ENCODE data around the gene LRP8. TPM values are rescaled to one million over a fixed set of nuclear protein-coding genes. Genes with fewer than 3 reads are reported as not detected.

The LRP8 gene
- total RNA-seq, 1 experiment from 2014 or later: 28.6 TPM

GRCh38 chr1:53264048-53264447, 63.8 kb downstream of the LRP8 start:
- ATAC-seq (no peak), DNase-seq (ENCODE audit: low read depth, low spot score) (no peak)
- Histone ChIP-seq H3K36me3 (ENCODE audit: control insufficient read depth, insufficient read depth, low read length) (no peaks in the 10 kb centered on the region), H3K4me1 (ENCODE audit: control insufficient read depth, insufficient read depth, low read length) (no peaks in the 10 kb centered on the region), H3K4me3 (ENCODE audit: low read depth in 2 of 2, low read length in 2 of 2) (no peak overlapping the region), H3K27ac (ENCODE audit: low read length) (no peak overlapping the region), H3K27me3 (ENCODE audit: control insufficient read depth, insufficient read depth, low read length) (no peaks in the 10 kb centered on the region), H3K9me3 (ENCODE audit: control insufficient read depth, insufficient read depth, low read depth, low read length) (no peaks in the 10 kb centered on the region)
- ChIA-PET POLR2A (no interaction called here), CTCF (no interaction called here)
- TF ChIP-seq, protein P1, sequence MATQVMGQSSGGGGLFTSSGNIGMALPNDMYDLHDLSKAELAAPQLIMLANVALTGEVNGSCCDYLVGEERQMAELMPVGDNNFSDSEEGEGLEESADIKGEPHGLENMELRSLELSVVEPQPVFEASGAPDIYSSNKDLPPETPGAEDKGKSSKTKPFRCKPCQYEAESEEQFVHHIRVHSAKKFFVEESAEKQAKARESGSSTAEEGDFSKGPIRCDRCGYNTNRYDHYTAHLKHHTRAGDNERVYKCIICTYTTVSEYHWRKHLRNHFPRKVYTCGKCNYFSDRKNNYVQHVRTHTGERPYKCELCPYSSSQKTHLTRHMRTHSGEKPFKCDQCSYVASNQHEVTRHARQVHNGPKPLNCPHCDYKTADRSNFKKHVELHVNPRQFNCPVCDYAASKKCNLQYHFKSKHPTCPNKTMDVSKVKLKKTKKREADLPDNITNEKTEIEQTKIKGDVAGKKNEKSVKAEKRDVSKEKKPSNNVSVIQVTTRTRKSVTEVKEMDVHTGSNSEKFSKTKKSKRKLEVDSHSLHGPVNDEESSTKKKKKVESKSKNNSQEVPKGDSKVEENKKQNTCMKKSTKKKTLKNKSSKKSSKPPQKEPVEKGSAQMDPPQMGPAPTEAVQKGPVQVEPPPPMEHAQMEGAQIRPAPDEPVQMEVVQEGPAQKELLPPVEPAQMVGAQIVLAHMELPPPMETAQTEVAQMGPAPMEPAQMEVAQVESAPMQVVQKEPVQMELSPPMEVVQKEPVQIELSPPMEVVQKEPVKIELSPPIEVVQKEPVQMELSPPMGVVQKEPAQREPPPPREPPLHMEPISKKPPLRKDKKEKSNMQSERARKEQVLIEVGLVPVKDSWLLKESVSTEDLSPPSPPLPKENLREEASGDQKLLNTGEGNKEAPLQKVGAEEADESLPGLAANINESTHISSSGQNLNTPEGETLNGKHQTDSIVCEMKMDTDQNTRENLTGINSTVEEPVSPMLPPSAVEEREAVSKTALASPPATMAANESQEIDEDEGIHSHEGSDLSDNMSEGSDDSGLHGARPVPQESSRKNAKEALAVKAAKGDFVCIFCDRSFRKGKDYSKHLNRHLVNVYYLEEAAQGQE (IDR thresholded peaks at IDR 0.05; ENCODE audit: insufficient read depth in 1 of 2, low read depth in 2 of 2, low read length in 1 of 2): no peak
- TF ChIP-seq POLR2AphosphoS5 (IDR thresholded peaks at IDR 0.05; ENCODE audit: low read depth, low read length) (no peak), TCF7L2 (IDR thresholded peaks at IDR 0.05; ENCODE audit: low read depth, low read length) (no peak), SIN3A (IDR thresholded peaks at IDR 0.05; ENCODE audit: borderline replicate concordance, insufficient read depth, low read depth, low read length) (no peak)
- TF ChIP-seq, protein P2, sequence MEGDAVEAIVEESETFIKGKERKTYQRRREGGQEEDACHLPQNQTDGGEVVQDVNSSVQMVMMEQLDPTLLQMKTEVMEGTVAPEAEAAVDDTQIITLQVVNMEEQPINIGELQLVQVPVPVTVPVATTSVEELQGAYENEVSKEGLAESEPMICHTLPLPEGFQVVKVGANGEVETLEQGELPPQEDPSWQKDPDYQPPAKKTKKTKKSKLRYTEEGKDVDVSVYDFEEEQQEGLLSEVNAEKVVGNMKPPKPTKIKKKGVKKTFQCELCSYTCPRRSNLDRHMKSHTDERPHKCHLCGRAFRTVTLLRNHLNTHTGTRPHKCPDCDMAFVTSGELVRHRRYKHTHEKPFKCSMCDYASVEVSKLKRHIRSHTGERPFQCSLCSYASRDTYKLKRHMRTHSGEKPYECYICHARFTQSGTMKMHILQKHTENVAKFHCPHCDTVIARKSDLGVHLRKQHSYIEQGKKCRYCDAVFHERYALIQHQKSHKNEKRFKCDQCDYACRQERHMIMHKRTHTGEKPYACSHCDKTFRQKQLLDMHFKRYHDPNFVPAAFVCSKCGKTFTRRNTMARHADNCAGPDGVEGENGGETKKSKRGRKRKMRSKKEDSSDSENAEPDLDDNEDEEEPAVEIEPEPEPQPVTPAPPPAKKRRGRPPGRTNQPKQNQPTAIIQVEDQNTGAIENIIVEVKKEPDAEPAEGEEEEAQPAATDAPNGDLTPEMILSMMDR (IDR thresholded peaks at IDR 0.05): no peak
- intact Hi-C loops (cut with micrococcal nuclease; ENCODE audit: unreplicated experiment): no loop called here
- in situ Hi-C loops (cut with HindIII; ENCODE audit: low pct_unique_long_range_greater_than_20kb, low sequenced_read_pairs): no loop called here
- BruUV-seq (replicated peaks): no TSS peak

- ChIA-PET POLR2A (no interaction called here), CTCF (no interaction called here)
- intact Hi-C loops (cut with micrococcal nuclease; ENCODE audit: unreplicated experiment): no loop called here
- ATAC-seq (no peak), DNase-seq (ENCODE audit: low read depth, low spot score) (no peak)
- H3K27ac ChIP-seq (ENCODE audit: low read length): no peak overlapping the region
- TF ChIP-seq, protein P1 (IDR thresholded peaks at IDR 0.05; ENCODE audit: insufficient read depth in 1 of 2, low read depth in 2 of 2, low read length in 1 of 2): no peak
- TF ChIP-seq TCF7L2 (IDR thresholded peaks at IDR 0.05; ENCODE audit: low read depth, low read length): no peak
- TF ChIP-seq, protein P2 (IDR thresholded peaks at IDR 0.05): no peak
- H3K36me3 ChIP-seq (ENCODE audit: control insufficient read depth, insufficient read depth, low read length): no peaks in the 10 kb centered on the region; the same call in none of the 2 replicates
- no TSS peak for BruUV-seq (replicated peaks)
- no peaks in the 10 kb centered on the region for H3K27me3 ChIP-seq (ENCODE audit: control insufficient read depth, insufficient read depth, low read length)
- H3K4me3 ChIP-seq (ENCODE audit: low read depth in 2 of 2, low read length in 2 of 2): no peak overlapping the region
- in situ Hi-C loops (cut with HindIII; ENCODE audit: low pct_unique_long_range_greater_than_20kb, low sequenced_read_pairs): no loop called here
- H3K4me1 ChIP-seq (ENCODE audit: control insufficient read depth, insufficient read depth, low read length): no peaks in the 10 kb centered on the region
- no peaks in the 10 kb centered on the region for H3K9me3 ChIP-seq (ENCODE audit: control insufficient read depth, insufficient read depth, low read depth, low read length)
These were observed 65.9 kb downstream of the LRP8 start for GRCh38 chr1:53262000-53262399.
